CD8-positive, alpha-beta memory T cell (primary cell): ENCODE data around the gene GALNT10. TPM values are rescaled to one million over a fixed set of nuclear protein-coding genes. Genes with fewer than 3 reads are reported as not detected.
A peak's percentile ranks its signal among the peaks of the same experiment; 100 is the strongest.

ENCODE experiments used
- CTCF ChIA-PET: fragments of 350-600 bp; sonication (Branson Sonifier 250); formaldehyde crosslinking; loops from one replicate; lab custom pipeline; 2021; ENCODE audit warnings: antibody characterized with exemption; lab: Charles Lee
- POLR2A ChIA-PET: fragments of 350-600 bp; sonication (Branson Sonifier 250); formaldehyde crosslinking; loops from one replicate; lab custom pipeline; 2021; ENCODE audit warnings: antibody characterized with exemption; lab: Charles Lee
- DNase-seq, 5 donors: peaks; one replicate each; pipeline versions ENCODE4 v3.0.0 to v3.0.0-alpha.2; 2020 to 2022; ENCODE audit warnings: mixed read lengths in 1 of 5
- H3K27ac ChIP-seq: one replicate; pipeline ENCODE4 v1.7.0; 2013; ENCODE audit warnings: low read depth, mild to moderate bottlenecking, low read length, moderate library complexity
- H3K27me3 ChIP-seq: 2 replicates; pipeline ENCODE4 v1.7.0; 2013; ENCODE audit warnings: low read length, mild to moderate bottlenecking; ENCODE audit not compliant: insufficient read depth, poor library complexity, severe bottlenecking
- H3K36me3 ChIP-seq: 2 replicates; pipeline ENCODE4 v1.7.0; 2013; ENCODE audit warnings: mild to moderate bottlenecking, low read length, moderate library complexity; ENCODE audit not compliant: insufficient read depth
- H3K4me1 ChIP-seq: 2 replicates; pipeline ENCODE4 v1.7.0; 2013; ENCODE audit warnings: mild to moderate bottlenecking, low read length, moderate library complexity; ENCODE audit not compliant: insufficient read depth
- H3K4me3 ChIP-seq: 2 replicates; pipeline ENCODE4 v1.7.0; 2013; ENCODE audit warnings: mild to moderate bottlenecking, low read length
- H3K9me3 ChIP-seq: 2 replicates; pipeline ENCODE4 v1.7.0; 2013; ENCODE audit warnings: mild to moderate bottlenecking, low read length
- H3K27ac Mint-ChIP-seq, 8 donors: one replicate each; pipeline ENCODE4 v1.8.0; 2020 to 2021; ENCODE audit warnings: mixed read lengths in 8 of 8, mild to moderate bottlenecking in 6 of 8, inconsistent platforms in 3 of 8, moderate library complexity in 3 of 8
- H3K27me3 Mint-ChIP-seq, 2 donors: one replicate each; pipeline ENCODE4 v1.8.0; 2020 to 2021; ENCODE audit warnings: mixed read lengths in 2 of 2, mild to moderate bottlenecking in 1 of 2, moderate library complexity in 1 of 2
- H3K36me3 Mint-ChIP-seq, 3 donors: one replicate each; pipeline ENCODE4 v1.8.0; 2020 to 2021; ENCODE audit warnings: mixed read lengths in 3 of 3, inconsistent platforms in 1 of 3, mild to moderate bottlenecking in 1 of 3
- H3K4me1 Mint-ChIP-seq, 3 donors: one replicate each; pipeline ENCODE4 v1.8.0; 2020 to 2021; ENCODE audit warnings: mixed read lengths in 3 of 3, inconsistent platforms in 1 of 3, mild to moderate bottlenecking in 1 of 3
- H3K4me3 Mint-ChIP-seq, 7 donors: one replicate each; pipeline ENCODE4 v1.8.0; 2020 to 2021; ENCODE audit warnings: mixed read lengths in 7 of 7, mild to moderate bottlenecking in 6 of 7, moderate library complexity in 4 of 7, inconsistent platforms in 2 of 7
- H3K9me3 Mint-ChIP-seq, 5 donors: one replicate each; pipeline ENCODE4 v1.8.0; 2020 to 2022; ENCODE audit warnings: mixed read lengths in 5 of 5, mild to moderate bottlenecking in 3 of 5, moderate library complexity in 2 of 5, inconsistent platforms in 1 of 5
- polyA plus RNA-seq: library from polyadenylated mRNA; unstranded; fragments of 300-500 nt; fragmentation: Illumina TruSeq; gene quantifications from one replicate; pipeline ENCODE4 v1.2.3, GENCODE V29; 2021
- total RNA-seq, 2 experiments: library from RNA; stranded (reverse); gene quantifications; one replicate each; pipeline ENCODE4 v1.2.3, GENCODE V29; 2021

Gene GALNT10
- total and polyA plus RNA-seq, 3 experiments from 2014 or later: 27.6 to 32.1 (median 28.0) TPM

DNA sequence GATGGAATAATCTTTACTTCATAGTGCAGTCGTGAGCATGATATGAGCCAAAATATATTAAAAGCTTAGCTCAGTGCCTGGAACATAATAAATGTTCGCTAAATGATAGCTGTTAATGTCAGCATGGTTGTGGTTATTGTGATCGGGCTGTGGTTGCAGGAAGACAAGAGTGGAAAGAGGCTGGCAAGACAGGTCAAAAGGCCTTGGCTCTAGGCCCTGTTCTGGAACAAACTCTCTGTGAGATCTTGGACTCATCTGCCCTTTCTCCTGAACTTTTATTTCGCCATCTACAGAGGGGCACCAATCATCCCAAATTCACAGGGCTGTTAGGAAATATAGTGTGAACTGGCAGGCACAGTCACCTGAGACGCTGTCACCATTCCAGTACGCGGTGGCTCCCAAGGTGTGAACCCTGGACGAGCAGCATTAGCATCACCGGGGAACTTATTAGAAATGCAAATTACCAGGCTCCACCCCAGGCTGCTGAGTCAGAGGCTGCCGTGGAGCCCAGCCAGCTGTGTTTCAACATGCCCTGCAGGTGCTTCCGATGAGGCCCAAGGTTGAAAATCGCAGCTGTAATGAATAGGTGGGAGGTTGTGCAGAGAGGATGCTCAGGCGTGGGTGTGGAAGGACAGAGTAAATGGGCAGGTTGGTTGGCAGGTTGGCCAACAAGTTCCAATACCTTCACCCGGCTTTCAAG, 205.0 kb downstream of the GALNT10 start:
- H3K4me3 ChIP-seq: no peak overlapping the region
- H3K4me1 Mint-ChIP-seq: peaks cover 7 to 13% (median 7%) of the 10 kb centered on the region in 3 donors
- no peaks in the 10 kb centered on the region for H3K27me3 ChIP-seq
- peaks cover 0 to 1% of the 10 kb centered on the region in 2 donors for H3K27me3 Mint-ChIP-seq
- DNase-seq: no peak
- H3K9me3 Mint-ChIP-seq: no peaks in the 10 kb centered on the region
- H3K27ac ChIP-seq: no peak overlapping the region
- H3K4me3 Mint-ChIP-seq: no peak overlapping the region
- POLR2A ChIA-PET: no interaction called here
- CTCF ChIA-PET: interaction anchor here (3.7 kb wide), 1 partner anchor 9 kb away, joined by 17 read pairs; no protein-coding TSS in a partner anchor
- peak overlapping the region in 3 of 8 donors; percentile 5 to 24 (median 11) for H3K27ac Mint-ChIP-seq
- no peaks in the 10 kb centered on the region for H3K9me3 ChIP-seq
- H3K4me1 ChIP-seq: no peaks in the 10 kb centered on the region
- H3K36me3 ChIP-seq: no peaks in the 10 kb centered on the region
- H3K36me3 Mint-ChIP-seq: peaks cover 0 to 50% (median 11%) of the 10 kb centered on the region in 3 donors

- ChIA-PET POLR2A (no interaction called here), CTCF (interaction anchor here (3.7 kb wide), 1 partner anchor 9 kb away, joined by 17 read pairs; no protein-coding TSS in a partner anchor)
- Histone ChIP-seq H3K4me3 (no peak overlapping the region), H3K4me1 (no peaks in the 10 kb centered on the region), H3K9me3 (no peaks in the 10 kb centered on the region), H3K27me3 (no peaks in the 10 kb centered on the region), H3K27ac (no peak overlapping the region), H3K36me3 (no peaks in the 10 kb centered on the region)
- Mint-ChIP-seq H3K36me3 (peaks cover 0 to 46% (median 9%) of the 10 kb centered on the region in 3 donors), H3K4me3 (no peak overlapping the region), H3K9me3 (no peaks in the 10 kb centered on the region), H3K27ac (peak overlapping the region in 1 of 8 donors; percentile 44), H3K4me1 (peaks cover 7 to 15% (median 7%) of the 10 kb centered on the region in 3 donors), H3K27me3 (peaks cover 0 to 1% of the 10 kb centered on the region in 2 donors)
- DNase-seq: no peak
Observed at GRCh38 chr5:154396128-154396527, 205.6 kb downstream of the GALNT10 start.

- Histone ChIP-seq H3K4me1 (no peaks in the 10 kb centered on the region), H3K4me3 (no peak overlapping the region), H3K9me3 (no peaks in the 10 kb centered on the region), H3K27ac (no peak overlapping the region), H3K36me3 (no peaks in the 10 kb centered on the region), H3K27me3 (no peaks in the 10 kb centered on the region)
- Mint-ChIP-seq H3K4me1 (peaks cover 7 to 15% (median 7%) of the 10 kb centered on the region in 3 donors), H3K4me3 (no peak overlapping the region), H3K27ac (peak overlapping the region in 3 of 8 donors; percentile 18 to 83 (median 79)), H3K27me3 (no peaks in the 10 kb centered on the region), H3K36me3 (peaks cover 0 to 34% (median 5%) of the 10 kb centered on the region in 3 donors), H3K9me3 (no peaks in the 10 kb centered on the region)
- no peak for DNase-seq
- ChIA-PET POLR2A (no interaction called here), CTCF (interaction anchor here (1.0 kb wide), 1 partner anchor 11 kb away, joined by 3 read pairs; no protein-coding TSS in a partner anchor)
Observed at GRCh38 chr5:154397652-154398406, 207.3 kb downstream of the GALNT10 start.

- no peaks in the 10 kb centered on the region for H3K9me3 Mint-ChIP-seq
- H3K27me3 Mint-ChIP-seq: no peaks in the 10 kb centered on the region
- ChIA-PET POLR2A (no interaction called here), CTCF (interaction anchor here (8.9 kb wide), 1 partner anchor 328 kb away, joined by 82 read pairs; no protein-coding TSS in a partner anchor)
- H3K36me3 Mint-ChIP-seq: peaks cover 0 to 19% (median 2%) of the 10 kb centered on the region in 3 donors
- peaks cover 10 to 20% (median 15%) of the 10 kb centered on the region in 3 donors for H3K4me1 Mint-ChIP-seq
- Histone ChIP-seq H3K27me3 (no peaks in the 10 kb centered on the region), H3K36me3 (no peaks in the 10 kb centered on the region), H3K27ac (no peak overlapping the region), H3K9me3 (no peaks in the 10 kb centered on the region), H3K4me3 (no peak overlapping the region), H3K4me1 (peaks cover 8% of the 10 kb centered on the region)
- no peak for DNase-seq
- H3K27ac Mint-ChIP-seq: peak overlapping the region in 5 of 8 donors; percentile 39 to 64 (median 52)
- peak overlapping the region in 1 of 7 donors; percentile 14 for H3K4me3 Mint-ChIP-seq
Observed at GRCh38 chr5:154400678-154401077, 210.1 kb downstream of the GALNT10 start.

GRCh38 chr5:154401355-154401754, 210.8 kb downstream of the GALNT10 start:
- H3K9me3 ChIP-seq: no peaks in the 10 kb centered on the region
- ChIA-PET POLR2A (no interaction called here), CTCF (interaction anchor here (8.9 kb wide), 1 partner anchor 329 kb away, joined by 82 read pairs; no protein-coding TSS in a partner anchor)
- DNase-seq: no peak
- H3K27ac ChIP-seq: no peak overlapping the region
- peaks cover 0 to 17% (median 2%) of the 10 kb centered on the region in 3 donors for H3K36me3 Mint-ChIP-seq
- H3K27ac Mint-ChIP-seq: peak overlapping the region in 4 of 8 donors; percentile 12 to 58 (median 33)
- H3K4me3 ChIP-seq: no peak overlapping the region
- H3K4me1 ChIP-seq: peaks cover 8% of the 10 kb centered on the region
- H3K4me3 Mint-ChIP-seq: peak overlapping the region in 1 of 7 donors; percentile 67
- no peaks in the 10 kb centered on the region for H3K27me3 Mint-ChIP-seq
- H3K4me1 Mint-ChIP-seq: peaks cover 10 to 19% (median 16%) of the 10 kb centered on the region in 3 donors
- H3K36me3 ChIP-seq: no peaks in the 10 kb centered on the region
- no peaks in the 10 kb centered on the region for H3K9me3 Mint-ChIP-seq
- H3K27me3 ChIP-seq: no peaks in the 10 kb centered on the region

DNA sequence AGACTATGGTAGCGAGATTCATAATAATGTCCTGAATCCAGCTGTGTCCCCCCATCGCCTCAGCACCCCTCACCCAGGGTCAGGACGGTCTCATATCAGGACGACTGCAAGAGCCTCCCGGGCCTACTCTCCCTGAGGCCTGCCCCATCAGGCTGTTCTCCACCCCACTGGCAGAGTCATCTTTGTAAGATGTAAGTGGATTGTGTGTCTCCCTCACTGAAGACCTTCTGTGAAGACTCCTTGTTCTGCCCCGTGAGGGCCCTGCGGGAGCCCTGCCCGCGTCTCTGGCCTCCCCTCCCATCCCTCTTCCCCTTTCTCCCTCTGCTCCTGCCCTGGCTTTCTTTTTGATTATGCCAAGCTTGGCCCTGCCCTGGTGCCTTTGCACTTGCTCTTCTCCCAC, 211.4 kb downstream of the GALNT10 start:
- H3K4me3 Mint-ChIP-seq: peak overlapping the region in 1 of 7 donors; percentile 76
- CTCF ChIA-PET: interaction anchor here (8.9 kb wide), 1 partner anchor 329 kb away, joined by 82 read pairs; no protein-coding TSS in a partner anchor
- H3K9me3 ChIP-seq: no peaks in the 10 kb centered on the region
- H3K36me3 Mint-ChIP-seq: peaks cover 0 to 14% (median 3%) of the 10 kb centered on the region in 3 donors
- peak overlapping the region in 3 of 8 donors; percentile 28 to 77 (median 38) for H3K27ac Mint-ChIP-seq
- no peak overlapping the region for H3K27ac ChIP-seq
- no peak for DNase-seq
- H3K36me3 ChIP-seq: no peaks in the 10 kb centered on the region
- POLR2A ChIA-PET: no interaction called here
- H3K9me3 Mint-ChIP-seq: no peaks in the 10 kb centered on the region
- H3K4me1 Mint-ChIP-seq: peaks cover 10 to 19% (median 16%) of the 10 kb centered on the region in 3 donors
- no peak overlapping the region for H3K4me3 ChIP-seq
- H3K4me1 ChIP-seq: peaks cover 8% of the 10 kb centered on the region
- no peaks in the 10 kb centered on the region for H3K27me3 ChIP-seq
- H3K27me3 Mint-ChIP-seq: no peaks in the 10 kb centered on the region

DNA sequence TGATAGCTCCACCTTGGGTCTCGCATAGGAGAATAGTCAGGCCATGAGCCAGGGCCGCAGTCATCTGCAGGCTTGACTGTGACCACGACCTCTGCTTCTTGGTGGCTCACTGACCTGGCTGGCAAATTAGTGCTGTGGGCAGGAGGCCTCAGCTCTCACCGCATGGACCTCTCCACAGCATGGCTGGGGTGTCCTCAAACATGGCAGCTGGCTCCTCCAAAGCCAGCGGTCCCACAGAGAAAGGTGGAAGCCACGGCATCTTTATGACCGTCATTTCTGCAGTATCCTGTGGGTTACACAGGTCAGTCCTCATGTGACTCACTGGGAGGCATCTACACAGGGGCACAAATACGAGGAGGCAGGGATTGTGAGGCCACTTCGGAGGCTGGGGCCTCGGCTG, 212.1 kb downstream of the GALNT10 start:
- Histone ChIP-seq H3K9me3 (no peaks in the 10 kb centered on the region), H3K4me1 (peaks cover 8% of the 10 kb centered on the region), H3K27me3 (no peaks in the 10 kb centered on the region), H3K36me3 (no peaks in the 10 kb centered on the region), H3K4me3 (no peak overlapping the region), H3K27ac (no peak overlapping the region)
- DNase-seq: no peak
- CTCF ChIA-PET: interaction anchor here (8.9 kb wide), 1 partner anchor 330 kb away, joined by 82 read pairs; no protein-coding TSS in a partner anchor
- peaks cover 10 to 19% (median 16%) of the 10 kb centered on the region in 3 donors for H3K4me1 Mint-ChIP-seq
- H3K36me3 Mint-ChIP-seq: peaks cover 0 to 15% (median 4%) of the 10 kb centered on the region in 3 donors
- no peaks in the 10 kb centered on the region for H3K27me3 Mint-ChIP-seq
- H3K4me3 Mint-ChIP-seq: no peak overlapping the region
- POLR2A ChIA-PET: no interaction called here
- H3K27ac Mint-ChIP-seq: peak overlapping the region in 4 of 8 donors; percentile 28 to 77 (median 62)
- no peaks in the 10 kb centered on the region for H3K9me3 Mint-ChIP-seq
